ENCODE results near the gene BTN1A1.
"Not testable (repeated sequence)": the region's sequence is repeated elsewhere in the genome, so short reads cannot be mapped to it uniquely, and the experiment has no call there.

The BTN1A1 gene

GRCh38 chr6:26514984-26515383 is 14.9 kb downstream of the BTN1A1 start:
- DNase-seq, result no peak

GRCh38 chr6:26516481-26517427 is 16.7 kb downstream of the BTN1A1 start:
- DNase-seq, result no peak

- no peak for DNase-seq
Observed at GRCh38 chr6:26519359-26519758, 19.3 kb downstream of the BTN1A1 start.

- no peak for DNase-seq
Observed at GRCh38 chr6:26520237-26520849, 20.2 kb downstream of the BTN1A1 start.

- DNase-seq, result peak; percentile 92
Observed at GRCh38 chr6:26520850-26521599, 20.9 kb downstream of the BTN1A1 start.

- no peak for DNase-seq
Observed at GRCh38 chr6:26521600-26522391, 21.7 kb downstream of the BTN1A1 start.

- DNase-seq, result not testable (repeated sequence)
Observed at GRCh38 chr6:26522486-26523228, 22.6 kb downstream of the BTN1A1 start.

GRCh38 chr6:26524314-26524713 is 24.2 kb downstream of the BTN1A1 start:
- not testable (repeated sequence) for DNase-seq

- no peak for DNase-seq
Observed at GRCh38 chr6:26524722-26525370, 24.7 kb downstream of the BTN1A1 start.

- no peak for DNase-seq
Observed at GRCh38 chr6:26525838-26526237, 25.7 kb downstream of the BTN1A1 start.

- no peak for DNase-seq
Observed at GRCh38 chr6:26526928-26527327, 26.8 kb downstream of the BTN1A1 start.

GRCh38 chr6:26530203-26530602 is 30.1 kb downstream of the BTN1A1 start:
- no peak for DNase-seq

GRCh38 chr6:26531897-26532296 is 31.8 kb downstream of the BTN1A1 start:
- DNase-seq, result no peak

- DNase-seq, result peak; percentile 93
Observed at GRCh38 chr6:26532699-26533531, 32.8 kb downstream of the BTN1A1 start.

GRCh38 chr6:26533532-26533931 is 33.4 kb downstream of the BTN1A1 start:
- no peak for DNase-seq

GRCh38 chr6:26534681-26535465 is 34.8 kb downstream of the BTN1A1 start:
- no peak for DNase-seq

- no peak for DNase-seq
Observed at GRCh38 chr6:26536571-26537159, 36.6 kb downstream of the BTN1A1 start.

GRCh38 chr6:26537160-26537845 is 37.2 kb downstream of the BTN1A1 start:
- peak; percentile 87 for DNase-seq
